Measurements from ENCODE around the gene NIN. TPM values are rescaled to one million over a fixed set of nuclear protein-coding genes. Genes with fewer than 3 reads are reported as not detected.

NIN gene
- total RNA-seq, 1 experiment from 2014 or later: 16.9 TPM

DNA sequence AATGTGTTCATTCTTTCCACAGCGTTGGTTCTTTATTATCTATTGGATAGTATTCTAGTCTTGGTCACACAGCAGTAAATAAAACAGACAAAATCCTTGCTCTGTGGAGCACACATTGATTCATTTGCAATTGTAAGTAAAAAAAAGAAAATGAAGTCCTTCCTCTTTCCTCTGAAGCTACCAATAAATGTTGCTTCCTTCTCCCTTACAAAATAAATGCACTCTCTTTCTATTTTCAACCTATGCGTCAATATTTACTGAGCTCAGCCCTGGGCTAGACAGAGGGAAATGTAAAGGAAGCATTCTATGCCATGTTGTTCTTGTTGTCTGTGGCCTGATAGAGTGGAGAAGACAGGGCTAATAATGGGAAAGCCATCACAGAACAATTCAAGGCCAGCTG, 43.8 kb upstream of the NIN start:
- Histone ChIP-seq H3K36me3 (ENCODE audit: control insufficient read depth, insufficient read depth, low read length) (no peaks in the 10 kb centered on the region), H3K4me1 (no peaks in the 10 kb centered on the region), H3K9me3 (no peaks in the 10 kb centered on the region), H3K27me3 (replicated peaks; ENCODE audit: control insufficient read depth, insufficient read depth, low read length) (no peaks in the 10 kb centered on the region), H3K4me3 (ENCODE audit: low read depth, low read length) (no peak overlapping the region)
- Mint-ChIP-seq H3K4me1 (ENCODE audit: low read depth, unreplicated experiment) (no peaks in the 10 kb centered on the region), H3K27ac (ENCODE audit: unreplicated experiment) (no peak overlapping the region), H3K27me3 (ENCODE audit: insufficient read depth, unreplicated experiment) (peaks cover 6% of the 10 kb centered on the region), H3K9me3 (ENCODE audit: unreplicated experiment) (no peaks in the 10 kb centered on the region), H3K36me3 (ENCODE audit: insufficient read depth, unreplicated experiment) (no peaks in the 10 kb centered on the region), H3K4me3 (ENCODE audit: unreplicated experiment) (no peak overlapping the region)
- ChIA-PET CTCF (no interaction called here), POLR2A (no interaction called here)
- DNase-seq: no peak
- TF ChIP-seq, protein P1, sequence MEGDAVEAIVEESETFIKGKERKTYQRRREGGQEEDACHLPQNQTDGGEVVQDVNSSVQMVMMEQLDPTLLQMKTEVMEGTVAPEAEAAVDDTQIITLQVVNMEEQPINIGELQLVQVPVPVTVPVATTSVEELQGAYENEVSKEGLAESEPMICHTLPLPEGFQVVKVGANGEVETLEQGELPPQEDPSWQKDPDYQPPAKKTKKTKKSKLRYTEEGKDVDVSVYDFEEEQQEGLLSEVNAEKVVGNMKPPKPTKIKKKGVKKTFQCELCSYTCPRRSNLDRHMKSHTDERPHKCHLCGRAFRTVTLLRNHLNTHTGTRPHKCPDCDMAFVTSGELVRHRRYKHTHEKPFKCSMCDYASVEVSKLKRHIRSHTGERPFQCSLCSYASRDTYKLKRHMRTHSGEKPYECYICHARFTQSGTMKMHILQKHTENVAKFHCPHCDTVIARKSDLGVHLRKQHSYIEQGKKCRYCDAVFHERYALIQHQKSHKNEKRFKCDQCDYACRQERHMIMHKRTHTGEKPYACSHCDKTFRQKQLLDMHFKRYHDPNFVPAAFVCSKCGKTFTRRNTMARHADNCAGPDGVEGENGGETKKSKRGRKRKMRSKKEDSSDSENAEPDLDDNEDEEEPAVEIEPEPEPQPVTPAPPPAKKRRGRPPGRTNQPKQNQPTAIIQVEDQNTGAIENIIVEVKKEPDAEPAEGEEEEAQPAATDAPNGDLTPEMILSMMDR (IDR thresholded peaks at IDR 0.05; ENCODE audit: insufficient read depth in 1 of 2, low read depth in 1 of 2, low read length in 1 of 2, severe bottlenecking in 1 of 2, unreplicated experiment in 1 of 2): no peak
- intact Hi-C loops (cut with micrococcal nuclease; ENCODE audit: unreplicated experiment): no loop called here
- no TSS peak for BruUV-seq (replicated peaks)

DNA sequence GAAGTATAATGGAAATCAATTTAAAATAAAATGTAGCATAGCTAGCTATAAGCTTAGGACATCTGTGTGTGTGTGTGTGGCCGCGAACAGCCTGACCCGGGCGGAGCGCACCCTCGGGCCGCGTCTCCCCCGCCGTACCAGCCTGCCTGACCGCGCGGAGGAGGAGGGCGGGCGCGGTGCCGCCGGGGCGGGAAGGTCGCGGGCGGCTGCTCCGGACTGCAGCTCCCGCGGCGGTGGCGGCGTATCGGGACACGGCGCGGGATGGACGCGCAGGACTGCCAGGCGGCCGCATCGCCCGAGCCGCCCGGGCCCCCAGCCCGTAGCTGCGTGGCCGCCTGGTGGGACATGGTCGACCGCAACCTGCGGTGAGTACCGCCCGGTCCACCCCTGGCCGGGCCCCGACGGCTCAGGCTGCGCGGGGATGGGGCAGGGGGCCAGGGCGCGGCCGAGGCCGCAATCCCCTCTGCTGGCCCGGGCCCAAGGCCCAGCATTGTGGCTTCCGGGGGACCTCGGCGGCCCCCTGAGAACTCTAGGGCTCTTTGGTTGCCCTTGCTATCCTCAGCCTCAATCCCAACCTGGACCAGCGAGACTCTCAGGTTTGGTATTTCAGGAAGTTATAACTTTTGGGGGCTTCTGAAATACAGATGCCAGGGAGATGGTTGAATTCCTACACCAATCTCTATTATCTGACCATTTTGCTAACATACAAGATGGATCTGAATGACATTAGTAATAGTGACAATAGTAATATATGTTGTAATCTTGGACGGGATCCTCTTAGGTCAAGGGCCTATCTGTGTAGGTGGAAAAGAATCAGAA, 41.2 kb upstream of the NIN start, which contains the start of gene ABHD12B:
ABHD12B (plus strand) TSS at position 140 of the 819 bp plus-strand sequence; CDS start at position 262, 122 bp downstream.
- no peak for DNase-seq
- Mint-ChIP-seq H3K4me1 (ENCODE audit: low read depth, unreplicated experiment) (no peaks in the 10 kb centered on the region), H3K4me3 (ENCODE audit: unreplicated experiment) (no peak within 1 kb of the TSS), H3K27ac (ENCODE audit: unreplicated experiment) (no peak within 1 kb of the TSS), H3K36me3 (ENCODE audit: insufficient read depth, unreplicated experiment) (no peaks in the 10 kb centered on the region), H3K27me3 (ENCODE audit: insufficient read depth, unreplicated experiment) (peaks cover 9% of the 10 kb centered on the region), H3K9me3 (ENCODE audit: unreplicated experiment) (no peaks in the 10 kb centered on the region)
- POLR2A ChIA-PET: no interaction called here
- Histone ChIP-seq H3K4me3 (ENCODE audit: low read depth, low read length) (no peak within 1 kb of the TSS), H3K4me1 (no peaks in the 10 kb centered on the region), H3K9me3 (no peaks in the 10 kb centered on the region), H3K36me3 (ENCODE audit: control insufficient read depth, insufficient read depth, low read length) (no peaks in the 10 kb centered on the region), H3K27me3 (replicated peaks; ENCODE audit: control insufficient read depth, insufficient read depth, low read length) (no peaks in the 10 kb centered on the region)
- intact Hi-C loops (cut with micrococcal nuclease; ENCODE audit: unreplicated experiment): no loop called here
- no TSS peak for BruUV-seq (replicated peaks)
- TF ChIP-seq, protein P1 (IDR thresholded peaks at IDR 0.05; ENCODE audit: insufficient read depth in 1 of 2, low read depth in 1 of 2, low read length in 1 of 2, severe bottlenecking in 1 of 2, unreplicated experiment in 1 of 2): no peak
- CTCF ChIA-PET: no interaction called here

DNA sequence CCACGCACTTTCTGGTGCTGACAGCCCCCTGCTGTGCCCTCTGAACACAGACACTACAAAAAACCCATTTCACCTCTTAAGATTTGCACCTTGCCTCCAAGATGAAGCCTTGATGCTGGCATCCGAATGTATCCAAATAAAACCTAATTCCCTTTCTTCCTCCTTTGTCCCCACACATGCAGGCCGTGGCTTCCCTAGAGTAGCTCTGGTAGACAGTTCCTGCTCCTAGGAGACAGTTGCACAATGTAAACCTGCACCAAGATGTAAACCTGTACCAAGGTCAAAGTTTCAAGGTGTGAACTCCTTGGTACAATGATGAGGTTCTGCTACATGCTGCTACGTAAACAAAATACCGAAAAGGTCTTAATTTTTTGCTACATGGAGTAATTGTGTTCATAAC, 40.3 kb upstream of the NIN start:
- TF ChIP-seq, protein P1 (IDR thresholded peaks at IDR 0.05; ENCODE audit: insufficient read depth in 1 of 2, low read depth in 1 of 2, low read length in 1 of 2, severe bottlenecking in 1 of 2, unreplicated experiment in 1 of 2): no peak
- Mint-ChIP-seq H3K27me3 (ENCODE audit: insufficient read depth, unreplicated experiment) (peaks cover 8% of the 10 kb centered on the region), H3K4me3 (ENCODE audit: unreplicated experiment) (no peak overlapping the region), H3K9me3 (ENCODE audit: unreplicated experiment) (no peaks in the 10 kb centered on the region), H3K4me1 (ENCODE audit: low read depth, unreplicated experiment) (no peaks in the 10 kb centered on the region), H3K36me3 (ENCODE audit: insufficient read depth, unreplicated experiment) (no peaks in the 10 kb centered on the region), H3K27ac (ENCODE audit: unreplicated experiment) (no peak overlapping the region)
- DNase-seq: no peak
- CTCF ChIA-PET: no interaction called here
- intact Hi-C loops (cut with micrococcal nuclease; ENCODE audit: unreplicated experiment): no loop called here
- H3K4me1 ChIP-seq: no peaks in the 10 kb centered on the region
- H3K36me3 ChIP-seq (ENCODE audit: control insufficient read depth, insufficient read depth, low read length): no peaks in the 10 kb centered on the region
- no TSS peak for BruUV-seq (replicated peaks)
- H3K9me3 ChIP-seq: no peaks in the 10 kb centered on the region
- no peak overlapping the region for H3K4me3 ChIP-seq (ENCODE audit: low read depth, low read length)
- no peaks in the 10 kb centered on the region for H3K27me3 ChIP-seq (replicated peaks; ENCODE audit: control insufficient read depth, insufficient read depth, low read length)
- POLR2A ChIA-PET: no interaction called here
